Esophagus muscularis mucosa (tissue), 2 donors: ENCODE measurements around the gene GRAMD1C.

Source experiments
- POLR2A ChIP-seq: fragments of 450-650 bp; IDR thresholded peaks from one replicate; pipeline ENCODE4 v1.6.1; 2017; ENCODE audit warnings: antibody characterized with exemption, moderate library complexity, mild to moderate bottlenecking, low read depth
- POLR2AphosphoS5 ChIP-seq, 2 donors: sonication (generic); formaldehyde crosslinking; IDR thresholded peaks; one replicate each; pipeline ENCODE4 v1.6.1; 2017; ENCODE audit warnings: antibody characterized with exemption in 2 of 2

DNA sequence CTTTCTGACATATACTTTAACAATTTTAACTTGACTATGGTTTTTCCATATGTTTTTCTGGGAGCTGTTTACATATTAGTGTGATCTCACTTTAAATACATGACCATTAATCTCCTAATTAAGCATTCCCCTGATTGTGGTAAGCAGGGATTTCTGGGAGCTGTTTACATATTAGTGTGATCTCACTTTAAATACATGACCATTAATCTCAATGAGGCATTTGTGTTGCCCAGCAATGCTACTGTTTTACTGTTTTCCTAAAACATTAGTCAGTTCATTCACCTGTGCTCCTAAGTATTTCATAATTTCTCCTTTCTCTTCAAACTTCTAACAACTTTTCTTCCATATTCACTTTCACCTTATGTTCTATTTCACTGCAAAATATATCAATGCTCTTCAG is 3.6 kb upstream of the GRAMD1C start:
- TF ChIP-seq POLR2A (no peak), POLR2AphosphoS5 (IDR thresholded peaks at IDR 0.05) (no peak)
